HEK293T (cell line): ENCODE measurements around the gene CHST15.

ENCODE experiments used
- FOXK2 ChIP-seq: fragments of 450-650 bp; IDR thresholded peaks from 2 replicates; pipeline ENCODE4 v1.6.1; 2016; ENCODE audit warnings: mild to moderate bottlenecking
- TF ChIP-seq, protein P1 (sequence below): fragments of 450-650 bp; IDR thresholded peaks from 2 replicates; pipeline ENCODE4 v1.6.1; 2016

DNA sequence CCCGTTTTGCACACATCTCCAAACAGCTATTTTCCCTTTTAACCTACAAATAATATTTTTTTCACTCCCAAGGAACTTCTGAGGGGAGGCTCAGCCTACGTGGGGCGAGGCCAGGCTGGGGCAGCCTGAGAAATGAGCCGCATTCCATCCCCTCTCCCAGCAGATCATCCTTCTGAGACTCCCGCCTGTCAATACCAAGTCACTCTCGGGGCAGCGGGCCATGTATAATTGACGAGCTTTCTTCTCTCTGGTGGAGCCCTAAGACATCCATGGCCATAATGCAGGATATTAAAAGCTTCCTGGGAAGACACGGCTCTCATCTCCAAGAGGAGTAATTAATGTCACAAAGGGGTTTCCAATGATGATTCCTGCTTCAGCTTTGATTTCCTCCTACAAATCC is 37.8 kb upstream of the CHST15 start:
- TF ChIP-seq, protein P1, sequence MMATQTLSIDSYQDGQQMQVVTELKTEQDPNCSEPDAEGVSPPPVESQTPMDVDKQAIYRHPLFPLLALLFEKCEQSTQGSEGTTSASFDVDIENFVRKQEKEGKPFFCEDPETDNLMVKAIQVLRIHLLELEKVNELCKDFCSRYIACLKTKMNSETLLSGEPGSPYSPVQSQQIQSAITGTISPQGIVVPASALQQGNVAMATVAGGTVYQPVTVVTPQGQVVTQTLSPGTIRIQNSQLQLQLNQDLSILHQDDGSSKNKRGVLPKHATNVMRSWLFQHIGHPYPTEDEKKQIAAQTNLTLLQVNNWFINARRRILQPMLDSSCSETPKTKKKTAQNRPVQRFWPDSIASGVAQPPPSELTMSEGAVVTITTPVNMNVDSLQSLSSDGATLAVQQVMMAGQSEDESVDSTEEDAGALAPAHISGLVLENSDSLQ: no peak
- TF ChIP-seq FOXK2: no peak
